NCI-H748 (cell line): ENCODE measurements around the gene QSOX1.
"Not testable (repeated sequence)": the region's sequence is repeated elsewhere in the genome, so short reads cannot be mapped to it uniquely, and the experiment has no call there.

Experiments used
- DNase-seq: peaks from one replicate; lab custom pipeline; 2025; ENCODE audit not compliant: unreplicated experiment; lab: John Stamatoyannopoulos, UW

The QSOX1 gene

GRCh38 chr1:180188091-180188506 is 33.4 kb downstream of the QSOX1 start:
- DNase-seq, result peak; percentile 52

DNA sequence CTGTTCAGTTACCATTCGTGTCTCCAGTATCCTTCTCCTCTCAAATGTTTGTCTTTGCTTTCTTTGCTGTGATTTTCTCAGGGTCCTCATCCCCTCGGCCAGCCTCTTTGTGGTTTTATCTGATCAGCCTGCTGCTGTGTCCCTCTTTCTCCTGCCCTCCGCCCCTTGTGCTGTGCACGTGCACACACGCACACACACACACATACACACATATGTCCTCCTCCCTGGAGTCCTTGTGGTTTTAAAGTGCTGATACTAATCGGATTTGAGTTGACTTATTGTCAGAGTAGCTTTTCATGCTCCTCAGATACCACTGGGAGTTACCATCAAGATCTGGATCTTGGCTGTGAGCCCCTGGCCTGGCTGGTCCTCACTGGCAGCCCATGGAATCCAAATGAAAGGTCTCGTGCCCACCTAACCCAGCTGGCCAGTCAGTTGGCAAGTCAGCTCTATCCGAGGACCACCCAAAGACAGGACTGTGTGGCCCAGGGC is 34.1 kb downstream of the QSOX1 start:
- DNase-seq, result no peak

DNA sequence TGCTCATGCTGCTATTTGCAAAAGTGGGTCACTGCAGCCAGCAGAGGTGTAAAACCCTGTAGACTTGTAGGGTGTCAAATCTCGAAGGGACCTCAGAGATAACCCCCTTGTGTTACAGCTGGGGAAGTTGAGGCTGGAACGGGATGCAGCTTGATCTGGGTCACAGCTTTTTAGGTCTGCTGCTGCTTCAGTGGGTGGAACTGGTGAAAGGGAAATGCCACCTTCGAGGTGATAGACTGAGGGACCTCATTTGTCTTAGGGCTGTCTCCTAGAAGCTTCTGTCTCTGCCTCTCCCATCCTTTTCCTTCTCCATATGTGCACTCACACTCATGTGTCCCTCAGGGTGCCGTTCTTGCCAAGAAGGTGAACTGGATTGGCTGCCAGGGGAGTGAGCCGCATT is 35.4 kb downstream of the QSOX1 start:
- no peak for DNase-seq

DNA sequence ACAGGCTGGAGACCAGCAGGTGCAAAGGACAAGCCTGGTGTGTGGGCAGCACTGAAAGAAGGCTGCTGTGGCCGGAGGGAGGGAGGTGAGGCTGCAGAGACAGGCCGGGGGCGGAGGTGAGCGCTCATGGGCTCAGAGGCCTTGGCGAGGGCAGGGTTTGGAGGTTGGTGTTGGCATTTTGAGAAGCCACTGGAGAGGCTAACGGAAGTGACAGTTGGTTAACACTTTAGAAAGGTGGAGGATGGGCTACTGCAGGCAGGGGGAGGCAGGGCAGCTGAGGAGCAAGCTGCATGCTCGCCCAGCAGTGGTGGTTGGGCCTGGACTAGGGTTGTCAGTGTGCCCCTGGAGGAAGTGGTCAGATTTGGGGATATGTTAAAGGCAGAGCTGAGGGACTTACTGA is 37.5 kb downstream of the QSOX1 start:
- DNase-seq, result no peak

DNA sequence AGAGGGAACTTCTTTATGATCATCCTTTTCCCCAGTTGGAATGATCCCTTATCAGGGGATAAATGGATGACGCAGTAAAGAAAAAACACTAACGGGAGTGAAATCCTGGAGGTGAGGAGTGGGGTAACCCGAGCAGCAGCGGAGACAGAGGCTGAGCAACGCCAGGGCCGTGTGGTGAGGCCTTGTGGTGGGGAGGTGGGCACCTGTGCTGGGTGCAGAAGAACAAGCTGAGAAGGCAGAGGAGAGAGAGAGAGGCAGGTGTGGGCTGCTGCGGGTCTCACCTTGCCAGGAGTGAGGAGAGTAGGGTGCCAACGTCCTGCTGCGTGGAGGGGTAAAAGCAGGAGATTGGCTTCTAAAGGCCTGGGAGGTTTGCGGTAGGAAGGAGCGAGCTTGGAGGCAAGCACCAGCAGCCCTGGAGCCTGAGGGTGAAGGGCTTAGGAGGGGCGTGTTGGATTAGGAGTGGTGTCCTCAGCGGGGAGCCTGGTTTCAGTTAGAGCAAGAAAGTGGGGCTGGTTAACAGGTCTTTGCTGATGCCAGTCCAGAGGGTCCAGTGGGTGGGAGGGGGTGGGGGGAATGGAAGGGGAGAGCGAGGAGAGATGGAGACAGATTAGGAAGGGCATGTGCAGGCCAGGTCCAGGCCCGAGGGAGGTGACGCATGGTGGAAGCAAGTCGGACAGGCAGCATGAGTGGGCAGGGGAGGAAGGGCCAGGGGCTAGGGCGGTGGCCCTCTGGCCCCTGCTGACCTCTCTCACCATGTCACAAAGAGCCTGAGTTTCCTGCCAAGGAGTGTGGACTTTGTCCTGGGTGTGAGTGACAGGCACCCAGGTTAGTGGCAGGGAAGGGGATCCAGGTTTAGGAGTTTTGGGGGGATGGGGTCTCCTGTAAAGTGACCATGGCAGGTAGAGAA is 38.7 kb downstream of the QSOX1 start:
- no peak for DNase-seq

GRCh38 chr1:180194048-180194425 is 39.4 kb downstream of the QSOX1 start:
- no peak for DNase-seq

GRCh38 chr1:180194546-180195207 is 40.0 kb downstream of the QSOX1 start:
- peak; percentile 12 for DNase-seq

DNA sequence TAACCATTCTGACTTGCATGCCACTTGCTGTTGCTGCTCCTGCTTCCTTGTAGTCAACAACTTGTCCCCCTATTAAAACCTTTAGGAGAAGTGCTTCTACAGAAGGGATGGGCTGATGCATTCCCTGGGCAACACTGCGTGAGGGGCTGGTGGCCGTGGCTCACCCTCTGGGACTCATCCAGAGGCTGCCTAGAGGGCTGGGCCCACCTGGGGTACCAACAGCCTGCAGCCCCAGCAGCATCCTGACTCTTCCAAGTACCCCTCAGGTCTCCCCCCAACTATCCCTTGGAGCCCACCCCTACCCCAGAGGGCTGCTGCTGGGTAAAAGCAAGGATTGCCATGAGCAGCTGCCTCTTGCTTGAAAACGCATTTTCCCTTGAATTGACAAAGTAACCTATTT is 40.7 kb downstream of the QSOX1 start:
- no peak for DNase-seq

DNA sequence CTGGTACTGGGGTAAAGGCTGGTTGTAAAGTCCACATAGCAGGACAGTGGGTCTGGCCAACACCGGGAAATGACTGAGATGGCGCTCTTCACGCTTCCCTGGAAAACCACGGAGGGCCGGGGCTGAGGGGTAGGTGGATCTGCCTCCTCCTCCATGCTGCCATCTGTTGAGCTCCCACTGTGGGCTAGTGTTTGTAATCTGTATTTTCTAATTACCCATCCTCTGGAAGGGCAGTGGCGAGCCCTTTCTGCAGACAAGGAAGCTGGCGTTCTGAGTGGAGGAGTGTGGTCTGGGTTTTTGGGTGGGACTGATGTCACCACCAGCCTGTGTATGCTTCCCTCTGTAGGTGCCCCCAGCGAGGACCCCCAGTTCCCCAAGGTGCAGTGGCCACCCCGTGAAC is 41.2 kb downstream of the QSOX1 start:
- DNase-seq, result no peak

- no peak for DNase-seq
Observed at GRCh38 chr1:180196436-180197003, 41.9 kb downstream of the QSOX1 start.

GRCh38 chr1:180197231-180197630 is 42.6 kb downstream of the QSOX1 start:
- DNase-seq, result no peak

DNA sequence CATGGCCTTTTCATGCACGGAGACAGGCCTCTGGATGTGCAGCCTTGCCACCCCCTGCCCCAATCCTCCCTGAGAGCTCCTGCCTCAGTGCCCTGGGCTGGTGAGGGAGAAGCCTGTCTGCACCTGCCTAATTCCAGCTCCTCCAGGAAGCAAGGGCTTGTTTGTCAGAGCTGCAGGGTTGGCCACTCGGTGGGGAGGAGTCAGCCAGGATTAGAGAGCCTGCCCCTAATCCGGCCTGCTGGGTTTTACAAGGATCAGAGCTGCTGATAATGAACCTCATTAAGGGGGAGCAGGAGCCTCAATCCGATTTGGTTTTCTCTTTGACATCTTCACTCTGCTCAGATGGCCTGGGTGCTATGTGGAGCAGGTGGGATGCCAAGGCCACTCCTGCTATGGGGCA is 43.5 kb downstream of the QSOX1 start:
- no peak for DNase-seq

GRCh38 chr1:180198611-180199010 is 43.9 kb downstream of the QSOX1 start:
- no peak for DNase-seq

DNA sequence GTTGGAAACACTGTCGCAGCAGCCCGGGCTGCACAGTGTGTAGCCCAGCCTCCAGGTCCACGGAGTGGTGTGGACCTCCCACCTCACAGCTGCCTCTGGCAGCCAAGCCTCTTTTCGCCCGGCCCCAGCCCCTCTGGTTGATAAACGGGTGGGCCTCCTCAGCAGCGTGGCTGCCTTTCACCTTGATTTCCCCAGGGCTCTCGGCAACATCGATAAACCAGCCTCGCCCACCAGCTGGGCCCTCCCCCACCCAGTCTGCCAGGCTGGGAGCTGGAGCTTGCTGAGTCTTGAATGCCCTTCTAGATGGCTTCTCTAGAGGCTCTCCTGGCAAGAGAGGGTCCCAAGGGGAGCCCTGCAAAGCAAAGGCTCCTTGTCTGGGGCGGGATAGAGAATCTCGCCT is 44.3 kb downstream of the QSOX1 start:
- DNase-seq, result no peak

DNA sequence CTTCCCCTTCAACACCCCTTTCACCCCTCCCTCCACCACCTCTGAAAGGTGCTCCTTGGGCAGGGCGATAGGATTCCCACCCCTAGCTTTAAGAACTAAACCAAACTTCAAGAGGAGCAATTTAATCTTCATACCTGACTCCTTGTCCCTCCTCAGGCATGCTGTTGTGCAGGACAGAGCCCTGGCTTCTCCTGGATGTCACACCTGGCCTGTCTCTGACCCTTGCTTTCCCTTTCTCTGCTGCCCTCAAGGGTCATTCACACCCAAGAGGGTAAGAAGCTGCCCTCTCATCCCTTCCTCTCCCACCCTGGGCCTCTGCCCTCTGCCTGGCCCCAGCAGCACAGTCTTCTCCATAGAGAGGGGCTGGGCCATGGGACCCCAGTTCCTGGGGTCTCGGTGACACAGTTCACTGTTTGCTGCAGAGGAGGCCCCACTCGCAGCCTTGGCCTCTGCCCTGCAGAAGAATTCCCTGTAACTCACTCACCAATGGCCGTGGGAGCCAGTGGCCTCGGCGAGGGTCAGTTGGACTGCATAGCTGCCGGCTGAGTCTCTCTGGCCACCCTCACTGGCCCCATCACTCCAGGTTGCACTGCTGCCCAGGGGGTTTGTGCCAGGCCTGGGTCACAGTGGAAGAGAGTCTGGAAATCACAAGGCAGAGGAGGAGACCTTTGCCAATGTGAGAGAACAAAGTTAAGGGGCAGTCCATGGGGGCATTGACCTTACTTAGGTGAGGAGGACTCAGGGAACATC is 47.0 kb downstream of the QSOX1 start:
- no peak for DNase-seq

DNA sequence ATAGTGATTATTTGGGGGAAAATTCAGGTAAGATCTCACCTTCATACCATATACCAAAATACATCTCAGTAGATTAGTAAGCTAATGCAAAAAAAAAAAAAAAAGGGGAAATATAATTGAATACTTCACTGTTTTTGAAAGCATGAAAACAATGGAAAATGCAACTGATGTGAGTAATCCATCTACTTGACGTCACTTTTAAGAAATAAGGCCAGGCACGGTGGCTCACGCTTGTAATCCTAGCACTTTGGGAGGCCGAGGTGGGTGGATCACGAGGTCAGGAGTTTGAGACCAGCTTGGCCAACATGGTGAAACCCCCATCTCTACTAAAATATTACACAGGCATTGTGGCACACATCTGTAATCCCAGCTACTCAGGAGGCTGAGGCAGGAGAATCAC is 47.9 kb downstream of the QSOX1 start:
- not testable (repeated sequence) for DNase-seq

DNA sequence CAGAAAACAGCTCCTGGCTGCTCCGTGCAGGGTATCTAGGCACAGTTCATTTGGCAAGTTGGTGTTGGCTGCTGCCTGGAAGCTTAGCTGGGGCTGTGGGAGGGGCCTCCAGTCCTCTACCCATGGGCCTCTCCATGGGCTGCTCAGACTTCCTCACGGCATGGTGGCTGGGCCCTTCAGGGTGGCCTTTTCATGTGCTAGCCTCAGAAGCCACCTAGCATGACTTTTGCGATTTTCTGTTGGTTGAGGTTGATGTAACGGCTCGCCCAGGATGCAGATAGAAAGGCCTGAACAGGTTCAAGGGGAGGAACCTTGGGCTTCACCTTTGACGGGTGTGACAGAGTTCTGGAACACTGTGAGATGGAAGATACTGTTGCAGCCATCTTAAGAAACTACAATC is 49.6 kb downstream of the QSOX1 start:
- DNase-seq, result no peak

DNA sequence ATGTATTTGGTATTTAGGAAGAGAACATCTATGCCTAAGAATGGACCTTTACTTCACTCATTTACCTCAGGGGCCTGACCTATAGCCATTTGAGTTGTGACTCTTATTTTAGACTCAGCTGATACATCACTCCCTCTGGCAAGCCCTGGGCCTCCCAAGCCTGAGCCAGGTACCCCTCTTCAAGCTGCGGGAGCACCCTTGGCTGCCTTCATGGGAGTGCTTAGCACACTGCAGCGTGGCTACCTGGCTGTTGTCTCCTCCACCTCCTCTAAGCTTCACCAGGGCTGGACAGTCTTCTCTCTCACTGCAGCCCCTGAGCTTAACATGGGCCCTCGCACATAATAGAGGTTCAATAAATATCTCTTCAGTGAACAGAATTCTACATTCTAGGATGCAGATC is 51.9 kb downstream of the QSOX1 start:
- no peak for DNase-seq

GRCh38 chr1:180208264-180208663 is 53.6 kb downstream of the QSOX1 start:
- no peak for DNase-seq

GRCh38 chr1:180210008-180210620 is 55.4 kb downstream of the QSOX1 start:
- DNase-seq, result no peak
